HG02571 (cell line): ENCODE measurements around the gene ATP6V0E1.
"Not testable (repeated sequence)": the region's sequence is repeated elsewhere in the genome, so short reads cannot be mapped to it uniquely, and the experiment has no call there.

Experiments used
- ATAC-seq: cut with Tn5 transposase; IDR thresholded peaks from one replicate; pipeline ENCODE4 v1.9.1; 2021; ENCODE audit warnings: mild to moderate bottlenecking, moderate library complexity; ENCODE audit not compliant: unreplicated experiment

The ATP6V0E1 gene

GRCh38 chr5:173032730-173033129 lies 49.2 kb downstream of the ATP6V0E1 start:
- ATAC-seq: no peak

GRCh38 chr5:173033923-173034322 lies 50.4 kb downstream of the ATP6V0E1 start:
- no peak for ATAC-seq

- peak; percentile 45 for ATAC-seq
Observed at GRCh38 chr5:173035904-173036707, 52.5 kb downstream of the ATP6V0E1 start.

DNA sequence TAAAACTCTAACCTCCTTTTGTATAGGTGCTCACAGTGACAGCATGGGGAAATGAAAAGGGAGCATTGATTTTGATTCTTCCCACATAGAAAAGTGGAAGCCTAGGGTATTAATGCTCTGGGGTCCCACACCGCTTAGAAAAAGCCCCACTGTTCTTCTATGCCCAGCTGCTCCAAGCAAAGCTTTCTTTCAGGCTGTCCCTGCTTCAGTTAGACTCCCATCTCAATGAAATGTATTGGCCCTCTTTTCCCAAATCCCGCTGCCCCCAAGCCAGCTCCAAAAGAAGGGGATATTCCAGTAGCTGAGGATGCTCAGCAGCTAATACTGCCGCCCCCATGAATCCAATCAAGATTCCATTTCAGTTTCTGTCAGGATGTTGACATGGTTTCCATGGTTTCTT lies 55.6 kb downstream of the ATP6V0E1 start:
- ATAC-seq: no peak

DNA sequence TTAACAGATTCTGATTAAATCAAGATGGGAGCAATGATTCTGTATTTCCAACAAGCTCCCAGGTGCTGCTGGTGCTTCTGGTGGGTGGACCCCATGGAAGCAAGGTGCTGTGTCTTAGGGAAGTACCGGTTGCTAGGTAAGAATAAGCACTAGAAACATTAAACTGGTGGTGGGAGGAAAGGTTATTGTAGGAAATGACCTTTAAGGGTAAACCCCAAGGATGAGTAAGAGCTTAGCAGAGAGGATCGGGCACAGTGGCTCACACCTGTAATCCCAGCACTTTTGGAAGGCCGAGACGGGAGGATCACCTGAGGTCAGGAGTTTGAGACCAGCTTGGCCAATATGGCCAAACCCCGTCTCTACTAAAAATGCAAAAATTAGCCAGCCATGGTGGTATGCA lies 56.4 kb downstream of the ATP6V0E1 start:
- ATAC-seq: no peak

- no peak for ATAC-seq
Observed at GRCh38 chr5:173041881-173042762, 58.6 kb downstream of the ATP6V0E1 start.

GRCh38 chr5:173042763-173043107 lies 59.2 kb downstream of the ATP6V0E1 start:
- ATAC-seq: no peak

- ATAC-seq: no peak
Observed at GRCh38 chr5:173045474-173045873, 61.9 kb downstream of the ATP6V0E1 start.

DNA sequence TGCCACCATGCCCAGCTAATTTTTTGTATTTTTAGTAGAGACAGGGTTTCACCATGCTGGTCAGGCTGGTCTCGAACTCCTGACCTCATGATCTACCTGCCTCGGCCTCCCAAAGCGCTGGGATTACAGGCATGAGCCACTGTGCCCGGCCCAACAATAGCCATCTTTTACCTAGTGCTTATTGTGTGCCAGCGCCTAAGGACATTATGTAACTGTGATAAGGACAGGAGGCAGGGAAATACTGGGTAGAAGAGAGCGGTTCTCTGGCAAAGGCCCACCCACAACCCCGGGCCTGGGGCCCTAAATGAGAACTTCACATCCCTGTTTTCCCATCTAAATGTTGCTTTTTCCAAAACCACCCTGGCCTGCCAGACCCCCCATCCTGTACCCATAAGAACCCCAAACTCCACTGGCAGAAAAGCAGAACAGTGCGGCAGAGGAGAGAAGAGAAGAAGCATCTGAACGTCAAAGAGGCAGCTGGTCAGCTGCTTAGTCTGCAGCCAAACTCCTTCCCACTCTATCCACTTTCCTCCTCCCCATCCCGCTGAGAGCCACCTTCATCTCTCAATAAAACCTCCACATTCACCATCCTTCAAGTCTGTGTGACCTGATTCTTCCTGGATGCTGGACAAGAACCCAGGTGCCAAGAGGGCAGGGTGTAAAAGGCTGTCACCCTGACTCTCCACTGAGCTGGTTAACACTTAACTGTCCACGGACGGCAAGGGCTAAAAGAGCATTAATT lies 63.7 kb downstream of the ATP6V0E1 start:
- ATAC-seq: not testable (repeated sequence)

DNA sequence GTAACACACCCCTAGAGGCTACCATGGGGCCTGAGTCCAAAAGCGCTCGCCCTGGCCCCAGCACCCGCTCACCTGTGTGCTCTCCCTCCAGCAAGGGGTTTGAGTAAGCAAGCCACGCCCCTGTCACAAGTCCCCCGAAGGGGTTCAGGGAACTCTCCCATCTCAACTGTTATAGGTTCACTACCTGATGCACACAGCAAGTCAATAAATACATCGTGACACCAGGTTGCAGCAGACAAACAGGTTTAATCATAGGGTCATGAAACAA lies 64.2 kb downstream of the ATP6V0E1 start:
- ATAC-seq: no peak

DNA sequence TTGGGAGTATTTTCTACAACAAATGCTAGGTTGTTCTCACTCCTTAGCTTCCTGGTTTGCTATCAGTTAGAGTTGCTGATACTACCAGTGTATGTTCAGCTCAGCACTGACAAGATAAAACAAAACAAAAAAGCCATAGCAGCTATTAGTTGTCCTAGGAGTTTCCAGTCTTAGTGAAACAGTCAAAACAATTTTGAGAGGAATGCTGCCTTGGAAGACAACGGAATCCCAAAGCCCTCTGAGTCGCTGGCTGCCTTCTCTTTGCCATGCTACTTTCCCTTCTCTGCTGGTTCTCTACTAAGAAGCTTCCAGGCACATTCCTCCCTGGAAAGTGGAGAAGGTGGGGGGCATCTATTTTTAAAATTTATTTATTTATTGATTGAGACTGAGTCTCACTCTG lies 67.2 kb downstream of the ATP6V0E1 start:
- no peak for ATAC-seq

- ATAC-seq: no peak
Observed at GRCh38 chr5:173051746-173052145, 68.2 kb downstream of the ATP6V0E1 start.

- no peak for ATAC-seq
Observed at GRCh38 chr5:173053041-173053440, 69.5 kb downstream of the ATP6V0E1 start.

- ATAC-seq: no peak
Observed at GRCh38 chr5:173055042-173055721, 71.6 kb downstream of the ATP6V0E1 start.

GRCh38 chr5:173055722-173055982 lies 72.1 kb downstream of the ATP6V0E1 start:
- ATAC-seq: no peak

DNA sequence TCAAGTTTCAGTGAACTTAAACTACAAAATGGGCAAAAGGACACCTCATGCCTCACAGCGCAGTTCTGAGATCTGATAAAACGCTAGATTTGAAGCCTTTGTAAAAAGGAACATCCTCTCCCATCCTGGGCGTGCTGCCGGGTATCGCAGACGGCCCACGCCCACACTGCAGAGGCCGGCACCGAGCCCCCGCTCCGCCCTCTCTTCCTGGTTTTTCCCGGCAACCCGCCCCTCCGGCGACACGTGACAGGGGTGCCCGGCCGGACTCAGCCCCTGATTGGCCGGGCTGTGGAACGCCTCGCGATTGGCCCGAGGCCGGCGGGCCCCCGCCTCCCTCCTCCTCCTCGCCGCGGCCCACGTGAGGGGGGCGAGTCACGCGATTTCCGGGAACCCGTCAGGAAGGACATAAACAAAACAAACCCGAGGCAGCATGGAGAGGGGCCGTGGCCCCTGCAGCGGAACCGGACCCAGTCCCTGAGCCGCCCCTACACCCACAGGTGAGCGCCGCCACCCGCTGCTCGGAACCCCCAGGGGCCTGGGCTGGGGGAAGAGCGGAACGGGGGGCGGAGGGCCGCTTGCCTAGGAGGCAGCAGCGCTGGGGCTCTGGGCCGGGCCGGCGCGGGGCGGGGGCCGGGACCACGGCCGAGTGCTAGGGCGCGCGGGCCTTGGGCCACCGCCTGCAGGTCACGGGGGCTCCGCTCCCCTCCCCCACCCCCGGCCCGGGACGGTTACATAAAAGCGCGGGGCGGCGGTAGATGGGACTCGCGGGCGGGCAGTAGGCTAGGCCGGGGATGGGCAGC lies 72.6 kb downstream of the ATP6V0E1 start, which contains the start of gene CREBRF:
TSS of gene CREBRF (plus strand) at position 370 of the 800 bp plus-strand sequence. CDS start 24,424 bp downstream, outside the sequence.
- ATAC-seq: peak; percentile 69

DNA sequence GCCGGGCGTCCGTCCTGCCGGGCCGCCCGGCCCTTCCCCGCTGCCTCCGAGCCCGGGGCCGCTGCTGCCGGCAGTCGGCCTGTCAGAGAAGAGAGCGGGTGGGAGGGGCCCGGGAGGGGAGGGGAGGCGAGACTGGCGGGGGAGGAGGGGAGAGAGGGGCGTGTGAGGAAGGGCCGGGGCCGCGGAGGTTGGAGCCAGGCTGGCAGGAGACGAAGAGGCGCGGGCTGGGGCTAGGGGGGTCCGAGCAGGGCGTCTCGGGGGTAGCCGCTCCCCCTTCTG lies 73.2 kb downstream of the ATP6V0E1 start:
- peak; percentile 33 for ATAC-seq

DNA sequence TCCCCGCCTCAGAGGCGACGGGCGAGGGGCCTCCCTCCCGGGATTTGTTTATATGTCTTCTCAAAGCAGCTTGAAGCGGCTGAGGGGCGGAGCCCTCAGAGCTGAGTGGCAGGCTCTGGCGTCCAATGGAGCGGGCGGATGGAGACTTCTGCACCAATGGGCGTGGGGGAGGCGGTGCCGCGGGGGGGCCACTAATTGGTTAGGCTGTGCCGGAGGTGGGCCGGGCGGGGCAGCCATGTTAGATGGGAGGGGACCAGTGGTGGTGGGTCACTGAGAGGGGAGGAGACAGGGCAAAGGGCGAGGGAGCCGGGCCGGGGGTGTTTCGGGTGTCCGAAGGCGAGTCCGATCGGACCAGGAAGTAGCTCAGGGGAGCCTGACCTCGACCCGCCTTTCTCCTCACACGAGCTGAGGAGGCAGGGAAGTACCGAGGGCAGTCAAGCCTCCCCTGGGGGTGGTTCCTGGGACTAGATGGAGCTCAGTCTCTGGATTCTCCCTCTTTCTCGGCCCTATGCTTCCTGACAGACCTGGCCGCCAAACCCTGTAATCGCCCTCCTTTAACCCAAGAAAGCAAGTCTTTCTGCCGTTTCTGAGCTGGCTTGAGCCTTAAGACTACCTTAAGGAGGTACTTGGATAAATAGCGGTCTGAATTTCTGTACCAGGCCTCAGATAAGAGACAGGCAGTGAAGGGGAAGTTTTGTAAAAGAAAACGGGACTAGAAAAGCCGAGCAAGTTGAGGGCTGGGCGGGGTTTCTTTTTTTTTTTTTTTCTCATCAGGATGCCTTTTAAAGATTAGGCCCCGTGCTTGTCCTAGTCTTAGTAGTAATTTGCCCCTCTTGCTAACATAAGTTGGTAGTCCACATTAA lies 73.7 kb downstream of the ATP6V0E1 start:
- peak; percentile 80 for ATAC-seq

GRCh38 chr5:173062141-173062540 lies 78.6 kb downstream of the ATP6V0E1 start:
- no peak for ATAC-seq

GRCh38 chr5:173065155-173065554 lies 81.6 kb downstream of the ATP6V0E1 start:
- ATAC-seq: no peak
